ENCODE measurements around the gene FAT2. TPM values are rescaled to one million over a fixed set of nuclear protein-coding genes. Genes with fewer than 3 reads are reported as not detected.

Gene FAT2
- total and polyA plus RNA-seq, 10 of the 15 experiments (the other 5 are each of a cell fraction or from before 2014, with no cell fraction given): 0.01 to 0.06 (median 0.03) TPM; not detected in 3

GRCh38 chr5:151557466-151557865 lies 33.7 kb downstream of the FAT2 start:
- FAIRE-seq (no peak), DNase-seq (ENCODE audit: low read depth, low spot score) (no peak), ATAC-seq (no peak)
- ChIA-PET SMC1A (ENCODE audit: uncharacterized antibody, unreplicated experiment) (no interaction called here), POLR2A (no interaction called here), RAD21 (ENCODE audit: unreplicated experiment) (no interaction called here), CTCF (interaction anchor here (1.1 kb wide), 1 partner anchor 12 kb away, joined by 3 read pairs; no protein-coding TSS in a partner anchor)
- H3K4me3 ChIP-seq: no peak overlapping the region
- no peak overlapping the region for H3K9ac ChIP-seq (ENCODE audit: control insufficient read depth, insufficient read depth, low read length)
- H2AFZ ChIP-seq (ENCODE audit: control insufficient read depth, low read depth, low read length): no peak overlapping the region
- no peak for TF ChIP-seq ZBED1 (IDR thresholded peaks at IDR 0.05; ENCODE audit: borderline replicate concordance)
- TF ChIP-seq CEBPZ (IDR thresholded peaks at IDR 0.05; ENCODE audit: low read depth, low read length): no peak
- TF ChIP-seq EED (IDR thresholded peaks at IDR 0.05; ENCODE audit: low read depth): no peak
- TF ChIP-seq USF2 (IDR thresholded peaks at IDR 0.05; ENCODE audit: borderline replicate concordance, low read depth, low read length): no peak
- no peak for TF ChIP-seq NR2F1 (conservative IDR thresholded peaks at IDR 0.05)
- TF ChIP-seq ZNF622 (IDR thresholded peaks at IDR 0.05): no peak
- no peak for TF ChIP-seq CREB1 (IDR thresholded peaks at IDR 0.05; ENCODE audit: low read depth)
- TF ChIP-seq TBL1XR1 (IDR thresholded peaks at IDR 0.05; ENCODE audit: low read depth, low read length): no peak
- TF ChIP-seq RBBP5 (conservative IDR thresholded peaks at IDR 0.05): no peak
- no peak for TF ChIP-seq ZSCAN29 (IDR thresholded peaks at IDR 0.05)
- no peak for TF ChIP-seq ZNF687 (IDR thresholded peaks at IDR 0.05)
- WGBS (ENCODE audit: insufficient coverage, insufficient replicate concordance, low lambda C conversion rate, missing lambda C conversion rate): 53% methylated on average over 1 of the region's 1 CpG
- no TSS peak for BruUV-seq (replicated peaks)
- intact Hi-C loops (cut with micrococcal nuclease; ENCODE audit: unreplicated experiment) (no loop called here), in situ Hi-C loops (cut with MboI) (no loop called here)
- peaks cover 3% of the 10 kb centered on the region; the same call in 1 of the 2 replicates for H3K4me1 ChIP-seq (ENCODE audit: control insufficient read depth, insufficient read depth, low read length)
- H3K27me3 ChIP-seq (replicated peaks in 1 of 2; ENCODE audit: control insufficient read depth in 2 of 2, insufficient read depth in 2 of 2, low read length in 1 of 2): no peaks in the 10 kb centered on the region; a peak in 1 of 4 replicates
- H3K27ac ChIP-seq (ENCODE audit: control insufficient read depth, insufficient read depth): no peak overlapping the region
- no peak overlapping the region for H3K4me2 ChIP-seq (ENCODE audit: control insufficient read depth, insufficient read depth)
- H3K9me3 ChIP-seq (replicated peaks; ENCODE audit: control insufficient read depth, insufficient read depth, low read length): no peaks in the 10 kb centered on the region
- no peaks in the 10 kb centered on the region for H4K20me1 ChIP-seq (ENCODE audit: control insufficient read depth, insufficient read depth)
- no peaks in the 10 kb centered on the region for H3K79me2 ChIP-seq (ENCODE audit: control insufficient read depth, insufficient read depth, low read length)
- H3K36me3 ChIP-seq (ENCODE audit: control insufficient read depth in 2 of 2, insufficient read depth in 2 of 2, low read length in 1 of 2): no peaks in the 10 kb centered on the region
